T follicular helper cell (primary cell): Measurements from ENCODE around the gene CLDND1.
"Not testable (repeated sequence)": the region's sequence is repeated elsewhere in the genome, so short reads cannot be mapped to it uniquely, and the experiment has no call there.

Experiments
- DNase-seq: peaks from one replicate; pipeline ENCODE4 v3.0.0-alpha.2; 2020; ENCODE audit warnings: low read depth
- total RNA-seq, 2 experiments: gene quantifications; one replicate each; lab custom pipeline; 2026; lab: John Stamatoyannopoulos, UW

CLDND1 gene
- total RNA-seq = 241 to 370 reads per million in 2 experiments

- peak; percentile 93 for DNase-seq
Observed at GRCh38 chr3:98522544-98523281, at the start of gene CLDND1. TSS of gene CLDND1 (minus strand) at chr3:98522902. CDS start at chr3:98521424, 1,478 bp downstream.

GRCh38 chr3:98568402-98568801 lies 45.7 kb upstream of the CLDND1 start:
- no peak for DNase-seq

- no peak for DNase-seq
Observed at GRCh38 chr3:98567666-98568270, 45.1 kb upstream of the CLDND1 start.

- no peak for DNase-seq
Observed at GRCh38 chr3:98565843-98566242, 43.1 kb upstream of the CLDND1 start.

- no peak for DNase-seq
Observed at GRCh38 chr3:98565237-98565643, 42.5 kb upstream of the CLDND1 start.

GRCh38 chr3:98564282-98565005 lies 41.7 kb upstream of the CLDND1 start:
- no peak for DNase-seq

GRCh38 chr3:98563661-98564281 lies 41.1 kb upstream of the CLDND1 start:
- no peak for DNase-seq

- DNase-seq = no peak
Observed at GRCh38 chr3:98561727-98562521, 39.2 kb upstream of the CLDND1 start.

- DNase-seq = no peak
Observed at GRCh38 chr3:98560911-98561310, 38.2 kb upstream of the CLDND1 start.

- DNase-seq = not testable (repeated sequence)
Observed at GRCh38 chr3:98559769-98560168, 37.1 kb upstream of the CLDND1 start.

GRCh38 chr3:98558100-98558827 lies 35.6 kb upstream of the CLDND1 start:
- no peak for DNase-seq

GRCh38 chr3:98557324-98558010 lies 34.8 kb upstream of the CLDND1 start:
- DNase-seq = no peak

GRCh38 chr3:98556164-98557130 lies 33.7 kb upstream of the CLDND1 start:
- peak; percentile 25 for DNase-seq

- DNase-seq = no peak
Observed at GRCh38 chr3:98555025-98555379, 32.3 kb upstream of the CLDND1 start.

- no peak for DNase-seq
Observed at GRCh38 chr3:98554580-98554979, 31.9 kb upstream of the CLDND1 start.

- DNase-seq = no peak
Observed at GRCh38 chr3:98553753-98554152, 31.1 kb upstream of the CLDND1 start.

- DNase-seq = no peak
Observed at GRCh38 chr3:98553021-98553563, 30.4 kb upstream of the CLDND1 start.

GRCh38 chr3:98552232-98553020 lies 29.7 kb upstream of the CLDND1 start:
- DNase-seq = no peak
